NCI-H1436 treated with DMSO at 0.1 percent for 48 hours (cell line): ENCODE measurements around the gene EIPR1.

ENCODE experiments used
- DNase-seq: peaks from one replicate; lab custom pipeline; 2025; lab: John Stamatoyannopoulos, UW

The EIPR1 gene

GRCh38 chr2:3267869-3268704 lies 109.5 kb downstream of the EIPR1 start:
- no peak for DNase-seq

GRCh38 chr2:3266925-3267867 lies 110.4 kb downstream of the EIPR1 start:
- DNase-seq: no peak

GRCh38 chr2:3265981-3266924 lies 111.4 kb downstream of the EIPR1 start:
- DNase-seq: no peak

GRCh38 chr2:3265471-3265870 lies 112.1 kb downstream of the EIPR1 start:
- no peak for DNase-seq

GRCh38 chr2:3264010-3264744 lies 113.4 kb downstream of the EIPR1 start:
- no peak for DNase-seq

GRCh38 chr2:3263487-3263886 lies 114.1 kb downstream of the EIPR1 start:
- DNase-seq: no peak

GRCh38 chr2:3262437-3263388 lies 114.9 kb downstream of the EIPR1 start:
- DNase-seq: no peak

GRCh38 chr2:3261511-3261910 lies 116.1 kb downstream of the EIPR1 start:
- no peak for DNase-seq

GRCh38 chr2:3260959-3261358 lies 116.7 kb downstream of the EIPR1 start:
- no peak for DNase-seq

- DNase-seq: no peak
These were observed 119.8 kb downstream of the EIPR1 start for GRCh38 chr2:3257826-3258225.

GRCh38 chr2:3257166-3257565 lies 120.5 kb downstream of the EIPR1 start:
- no peak for DNase-seq

GRCh38 chr2:3256605-3257004 lies 121.0 kb downstream of the EIPR1 start:
- no peak for DNase-seq

GRCh38 chr2:3256157-3256556 lies 121.5 kb downstream of the EIPR1 start:
- DNase-seq: no peak

GRCh38 chr2:3254442-3254941 lies 123.1 kb downstream of the EIPR1 start:
- no peak for DNase-seq

GRCh38 chr2:3253913-3254441 lies 123.6 kb downstream of the EIPR1 start:
- DNase-seq: no peak

GRCh38 chr2:3251946-3252345 lies 125.7 kb downstream of the EIPR1 start:
- no peak for DNase-seq

GRCh38 chr2:3249476-3249962 lies 128.1 kb downstream of the EIPR1 start:
- DNase-seq: no peak

- no peak for DNase-seq
These were observed 128.7 kb downstream of the EIPR1 start for GRCh38 chr2:3248754-3249475.
